ENCODE results near the gene ITGA1. TPM values are rescaled to one million over a fixed set of nuclear protein-coding genes. Genes with fewer than 3 reads are reported as not detected.

The ITGA1 gene
- total RNA-seq, 1 experiment from 2014 or later = 0.71 TPM

DNA sequence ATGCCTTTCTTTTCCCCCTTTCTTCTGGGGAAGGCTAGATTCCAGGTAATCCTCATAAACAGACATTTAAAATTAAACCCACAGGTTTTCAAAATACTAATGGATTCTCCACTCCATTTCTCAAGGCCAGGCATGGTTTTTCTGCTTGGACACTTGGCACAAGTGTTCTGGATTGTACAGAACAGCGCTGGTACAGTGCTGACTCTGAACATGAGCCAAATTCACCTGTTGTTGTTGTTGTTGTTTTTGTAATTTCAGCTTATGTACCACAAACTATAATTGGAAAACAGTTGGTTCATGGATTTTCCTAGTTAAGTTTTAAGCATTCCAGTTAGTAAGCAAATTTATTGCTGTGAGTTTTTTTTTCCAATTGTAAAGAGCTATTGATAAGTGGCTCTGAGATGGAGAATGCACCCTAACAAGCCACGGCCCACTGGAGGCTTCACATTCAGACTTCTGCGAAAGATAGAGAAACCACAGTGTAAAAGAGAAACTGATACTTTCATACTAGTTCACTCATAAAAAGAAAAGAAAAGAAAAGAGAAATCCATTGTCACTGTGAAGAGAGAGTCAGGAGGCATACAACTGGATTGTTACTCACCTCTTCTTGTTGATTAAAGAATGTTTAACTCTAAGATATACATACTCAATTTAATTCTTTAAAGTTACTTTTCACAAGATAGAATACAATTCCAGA, 16.2 kb upstream of the ITGA1 start:
- no peak for DNase-seq (ENCODE audit: low spot score)

DNA sequence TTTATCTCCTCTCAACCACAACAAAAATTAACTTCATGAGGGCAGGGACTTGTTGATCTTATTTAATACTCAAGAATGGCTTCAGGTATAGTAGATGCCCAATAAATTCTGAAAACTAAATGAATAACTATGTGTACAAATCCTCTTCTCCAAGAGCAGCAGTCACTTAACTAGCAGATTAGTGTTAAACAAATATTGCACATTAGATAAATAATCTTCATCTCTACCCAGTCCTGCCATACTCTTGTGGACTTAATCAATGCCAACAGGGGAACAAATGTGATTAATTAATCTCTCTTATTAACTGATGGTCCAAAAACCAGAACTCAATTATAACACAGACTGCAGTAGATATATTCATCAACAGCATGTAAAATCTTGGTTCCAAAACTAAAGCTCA, 15.0 kb upstream of the ITGA1 start:
- no peak for DNase-seq (ENCODE audit: low spot score)

DNA sequence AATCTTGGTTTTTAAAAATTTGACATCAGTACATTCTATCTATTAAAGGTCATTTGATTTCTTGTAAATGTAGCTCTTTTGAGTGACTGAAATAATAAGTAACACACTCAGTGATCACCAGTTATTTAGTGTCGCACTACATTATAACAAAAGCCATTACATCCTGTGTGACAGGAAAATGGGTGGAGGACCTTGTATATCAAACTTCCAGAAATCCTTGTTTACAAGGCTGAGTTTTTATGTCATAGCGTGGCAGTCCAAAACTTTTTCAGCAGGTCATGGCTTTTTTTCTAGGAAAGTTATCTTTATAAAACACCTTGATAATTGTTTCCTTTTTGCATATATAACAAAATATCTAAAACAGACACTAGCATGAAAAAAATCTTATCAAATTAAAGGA, 14.4 kb upstream of the ITGA1 start:
- no peak for DNase-seq (ENCODE audit: low spot score)

DNA sequence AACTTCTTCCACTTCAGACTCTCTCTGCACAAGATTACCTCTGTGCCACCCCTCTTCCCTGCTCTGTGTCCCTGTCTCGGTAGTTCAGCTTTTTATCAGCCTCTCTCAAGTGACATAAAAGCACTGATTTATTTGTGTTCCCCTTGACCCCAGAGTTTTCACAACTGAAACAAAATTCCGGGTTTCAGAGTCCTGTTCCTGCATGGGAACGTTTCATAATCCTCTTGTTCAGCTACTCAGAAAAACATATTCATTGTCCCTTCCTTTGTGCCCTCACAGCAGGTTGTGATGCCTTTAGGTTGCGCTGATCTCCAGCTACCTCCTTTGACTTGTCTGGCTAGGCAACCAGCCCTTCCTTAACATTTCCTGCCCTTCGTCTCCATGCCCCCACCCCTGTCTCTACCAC, 13.7 kb upstream of the ITGA1 start:
- no peak for DNase-seq (ENCODE audit: low spot score)

DNA sequence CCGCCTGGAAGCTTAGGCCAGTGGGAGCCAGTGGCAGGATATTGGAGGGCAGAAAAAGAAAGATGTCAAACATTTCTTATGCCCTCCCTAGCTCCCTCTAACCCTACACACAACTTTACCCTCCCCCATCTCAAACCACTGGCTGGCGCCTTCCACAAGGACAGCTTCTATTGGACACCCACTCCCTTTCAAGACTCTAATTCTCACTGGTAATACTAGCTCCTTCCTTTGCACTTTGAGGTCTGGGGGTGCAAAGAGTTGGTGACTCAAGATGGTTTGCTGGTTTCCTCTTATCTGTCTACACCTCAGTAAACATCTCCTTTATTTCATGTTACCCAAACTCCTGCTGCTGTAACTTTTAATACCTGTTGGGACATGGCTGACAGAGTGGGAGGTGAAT, 11.6 kb upstream of the ITGA1 start:
- DNase-seq (ENCODE audit: low spot score) = no peak

DNA sequence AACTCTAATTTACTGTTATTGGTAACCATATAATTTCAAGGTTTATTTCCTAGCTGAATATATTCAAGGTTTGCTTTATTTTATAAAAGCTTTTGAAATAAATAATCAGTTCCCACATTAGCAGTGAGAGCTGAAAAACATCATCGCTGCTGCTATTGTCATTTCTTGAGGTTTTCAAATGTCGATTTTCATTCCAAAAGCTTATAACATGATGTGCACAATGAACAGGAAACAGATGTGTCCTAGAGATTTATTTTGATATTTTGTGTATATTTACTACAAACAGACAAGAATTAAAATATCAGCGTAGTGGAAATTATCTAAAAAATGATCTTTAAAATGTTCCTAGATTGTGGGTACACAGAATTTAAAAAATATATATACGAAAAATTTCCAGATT, 10.5 kb upstream of the ITGA1 start:
- DNase-seq (ENCODE audit: low spot score) = no peak

DNA sequence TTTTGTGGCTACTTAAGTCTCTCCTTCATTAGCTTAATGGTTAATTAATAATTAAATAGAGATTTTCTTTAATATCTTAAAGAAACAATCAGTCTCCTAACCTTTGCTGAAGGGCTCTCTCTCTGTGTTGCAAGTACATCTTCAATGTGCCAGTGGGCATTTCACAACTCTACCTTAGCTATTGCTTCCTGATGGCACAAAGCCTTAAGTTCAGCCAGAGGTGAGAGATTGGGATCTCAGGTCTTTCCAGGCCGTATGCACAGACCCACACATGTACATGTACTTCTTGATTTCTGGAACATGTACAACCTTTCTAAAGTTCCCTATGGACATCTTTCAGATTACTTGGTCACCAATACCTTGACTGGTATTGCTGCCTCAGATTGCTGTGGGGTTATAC, 8.9 kb upstream of the ITGA1 start:
- DNase-seq (ENCODE audit: low spot score) = no peak

DNA sequence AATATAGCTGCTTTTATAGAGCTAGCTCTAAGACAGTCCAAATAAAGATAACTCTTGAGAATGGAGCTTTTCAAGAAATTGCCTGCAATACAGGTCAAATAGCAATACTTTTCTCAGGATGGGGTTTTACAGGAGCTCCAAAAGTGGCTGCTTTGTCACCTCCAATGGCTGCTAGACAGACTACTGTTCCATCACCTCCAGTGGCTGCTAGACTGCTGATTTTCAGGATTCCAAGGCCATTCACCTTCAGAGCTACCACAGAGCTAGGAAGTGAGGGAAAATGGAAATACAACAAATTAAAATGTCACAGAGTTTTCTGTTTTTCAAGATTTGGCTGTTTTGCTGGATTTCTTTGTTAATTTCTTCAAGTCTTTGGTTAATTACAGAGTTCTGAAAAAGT, 8.5 kb upstream of the ITGA1 start:
- no peak for DNase-seq (ENCODE audit: low spot score)

DNA sequence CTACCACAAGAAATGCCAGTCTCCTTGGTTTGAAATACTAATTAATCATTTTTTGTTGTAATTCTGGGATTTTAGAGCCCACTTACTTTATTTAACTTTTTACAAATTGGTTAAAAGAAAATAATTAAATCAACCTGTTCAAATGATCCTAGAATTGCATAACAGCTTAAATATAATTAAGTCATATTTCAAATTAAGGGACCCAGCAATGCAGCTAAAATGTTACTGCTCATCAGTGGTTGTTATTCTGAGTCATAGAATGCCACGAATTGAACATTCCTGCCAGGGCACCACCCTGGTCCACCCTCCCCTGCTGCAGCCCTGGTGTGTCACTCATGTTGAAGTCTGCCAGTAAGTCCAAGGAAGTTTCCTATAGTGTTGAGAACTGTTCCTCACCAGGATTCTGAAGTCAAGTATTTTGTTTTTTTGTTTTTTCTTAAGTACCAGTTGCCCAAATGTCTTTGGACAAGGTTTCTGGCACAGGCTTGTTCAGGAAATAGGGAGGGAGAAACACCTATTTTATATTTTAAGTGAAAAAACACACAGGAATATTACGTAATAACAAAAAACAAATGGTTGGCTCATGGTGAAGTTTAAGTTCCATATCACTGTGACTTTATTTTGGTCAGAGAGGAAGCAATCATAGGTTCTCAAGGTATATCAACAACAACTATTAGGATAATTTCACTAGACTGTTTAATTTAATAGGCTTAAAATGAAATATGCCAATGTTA, 4.3 kb upstream of the ITGA1 start:
- peak; percentile 46 for DNase-seq (ENCODE audit: low spot score)

DNA sequence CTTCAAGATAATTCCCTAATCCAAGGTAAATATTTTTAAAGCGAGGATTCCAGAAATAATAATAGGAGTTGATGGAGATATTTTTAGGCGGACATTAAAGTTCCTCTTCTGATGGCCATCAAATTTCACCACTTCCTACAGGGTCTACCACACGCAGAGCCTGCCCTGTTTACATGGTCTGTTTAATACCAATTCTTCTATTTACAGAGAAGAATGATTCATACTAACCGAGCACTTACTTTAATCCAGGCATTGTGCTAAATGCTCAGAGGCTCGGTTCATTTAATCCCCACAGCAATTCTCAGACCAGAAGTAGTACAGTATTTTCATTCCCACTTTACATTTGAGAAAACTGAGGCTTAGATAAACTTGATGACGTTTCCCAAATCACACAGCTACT, 3.0 kb upstream of the ITGA1 start:
- DNase-seq (ENCODE audit: low spot score) = no peak

DNA sequence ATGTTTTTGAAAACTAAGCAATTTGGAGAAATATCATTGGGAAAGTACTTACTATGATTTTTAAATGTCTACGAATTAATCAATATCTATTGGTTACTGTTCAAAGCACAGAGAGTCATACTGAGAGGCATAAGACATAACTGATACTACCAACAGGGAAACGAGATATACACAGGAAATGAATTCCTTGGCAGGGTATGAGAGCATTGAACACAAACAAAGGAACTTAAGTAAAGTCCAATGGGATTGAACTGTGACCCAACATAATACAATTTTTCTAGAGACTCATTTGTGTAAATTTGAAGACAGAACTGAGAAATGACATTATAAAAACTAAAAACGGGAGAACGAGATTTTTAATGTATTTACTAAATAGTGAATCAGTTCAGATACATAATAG, 1.3 kb upstream of the ITGA1 start:
- no peak for DNase-seq (ENCODE audit: low spot score)

DNA sequence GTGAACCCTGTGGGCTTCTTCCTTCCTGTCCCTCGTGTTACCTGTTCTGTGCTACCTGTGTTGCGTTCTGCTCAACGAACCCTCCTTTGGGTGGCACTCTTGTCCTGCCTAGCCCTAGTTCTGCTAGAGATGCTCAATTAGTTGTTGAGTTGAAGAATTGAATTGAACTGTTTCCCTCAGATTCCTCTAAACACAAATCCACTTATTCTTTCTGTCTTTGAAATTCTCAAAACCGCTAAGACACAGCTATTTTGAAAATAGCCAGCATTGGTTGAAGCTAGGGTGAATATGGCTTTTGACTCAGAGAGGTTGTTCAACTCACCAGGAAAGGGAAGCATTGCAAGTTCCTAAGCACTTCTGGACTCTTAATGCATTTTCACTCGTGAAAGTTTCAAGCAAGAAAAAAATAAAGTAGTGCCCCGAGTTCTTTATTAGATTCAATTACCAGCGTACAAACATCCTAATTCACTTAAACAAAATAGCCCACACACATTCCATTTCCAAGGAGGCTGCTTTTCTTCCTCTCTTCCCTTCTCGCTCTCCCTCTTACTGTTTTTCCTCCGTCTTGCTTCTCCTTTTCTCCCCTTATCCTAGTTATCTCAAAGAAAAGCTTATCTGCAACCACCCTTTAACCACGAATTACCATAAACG, 642 bp upstream of the ITGA1 start:
- no peak for DNase-seq (ENCODE audit: low spot score)

DNA sequence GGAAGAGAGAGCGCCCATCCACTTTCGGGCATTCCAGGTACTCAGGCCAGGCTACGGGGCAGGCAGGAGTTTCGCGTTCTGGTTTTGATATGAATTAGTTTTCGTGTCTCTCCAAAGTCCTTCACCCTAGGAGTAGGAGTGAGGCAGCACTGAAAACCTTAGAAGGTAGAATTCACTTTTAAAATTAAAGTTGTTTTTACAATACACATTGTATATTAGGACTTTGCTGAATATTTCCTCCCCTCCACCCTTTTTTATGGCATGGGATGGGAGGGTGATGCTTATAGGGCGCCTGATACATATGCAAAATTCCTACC, 747 bp downstream of the ITGA1 start:
- DNase-seq (ENCODE audit: low spot score) = no peak

DNA sequence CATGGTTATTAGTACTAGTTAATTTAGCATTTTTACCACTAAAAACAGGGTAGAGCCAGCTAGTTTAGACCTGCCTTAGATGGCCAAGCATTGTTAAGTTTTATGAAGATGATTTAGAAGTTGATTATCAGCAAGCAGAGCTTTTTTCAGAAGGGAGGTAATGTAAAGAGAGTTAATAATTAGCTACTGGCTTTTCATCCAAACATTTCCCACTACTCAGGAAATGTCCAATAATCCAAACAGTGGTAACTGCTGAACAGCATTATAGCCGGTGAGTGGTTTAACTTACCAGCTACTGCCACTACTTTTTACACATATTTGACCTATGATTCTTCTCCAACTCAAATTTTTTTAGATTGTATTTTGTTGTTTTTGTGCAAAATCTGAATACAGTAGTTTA, 1.7 kb downstream of the ITGA1 start:
- no peak for DNase-seq (ENCODE audit: low spot score)

DNA sequence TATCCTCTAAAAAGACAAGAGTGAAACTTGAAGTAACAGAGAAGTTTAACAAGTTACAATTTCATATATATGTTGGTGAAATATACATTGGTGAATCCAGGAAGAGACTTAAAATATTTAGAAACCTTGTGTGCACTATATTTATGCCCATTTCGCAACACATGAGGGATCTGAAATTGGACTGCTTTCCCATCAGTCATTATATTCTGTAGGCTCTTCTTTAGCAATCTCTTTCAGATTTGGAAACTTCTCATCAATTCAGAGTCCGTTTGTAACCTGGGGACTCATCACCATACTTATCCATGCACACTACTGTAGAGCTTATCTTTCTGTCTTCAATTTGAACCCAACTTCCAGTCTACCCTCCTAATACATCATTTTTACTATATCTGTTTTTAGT, 2.1 kb downstream of the ITGA1 start:
- DNase-seq (ENCODE audit: low spot score) = no peak

DNA sequence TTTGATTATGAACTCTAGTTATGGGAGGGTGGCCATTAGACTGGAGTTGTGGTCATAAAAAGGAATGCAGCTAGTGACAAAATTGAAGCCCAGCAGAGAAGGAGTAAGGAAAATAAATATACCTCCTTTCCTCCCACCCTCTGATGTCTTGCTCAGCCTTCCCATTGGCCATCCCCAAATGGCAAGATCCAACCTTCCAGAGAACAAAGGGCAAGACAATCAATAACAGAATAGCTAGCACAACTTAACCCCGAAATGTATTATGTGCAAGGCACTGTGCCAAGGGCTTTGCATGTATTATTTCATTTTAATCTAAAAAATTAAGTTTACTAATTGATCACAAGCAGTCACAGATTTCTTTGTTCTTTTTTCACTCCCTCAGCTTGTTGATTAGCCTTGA, 3.6 kb downstream of the ITGA1 start:
- DNase-seq (ENCODE audit: low spot score) = no peak

DNA sequence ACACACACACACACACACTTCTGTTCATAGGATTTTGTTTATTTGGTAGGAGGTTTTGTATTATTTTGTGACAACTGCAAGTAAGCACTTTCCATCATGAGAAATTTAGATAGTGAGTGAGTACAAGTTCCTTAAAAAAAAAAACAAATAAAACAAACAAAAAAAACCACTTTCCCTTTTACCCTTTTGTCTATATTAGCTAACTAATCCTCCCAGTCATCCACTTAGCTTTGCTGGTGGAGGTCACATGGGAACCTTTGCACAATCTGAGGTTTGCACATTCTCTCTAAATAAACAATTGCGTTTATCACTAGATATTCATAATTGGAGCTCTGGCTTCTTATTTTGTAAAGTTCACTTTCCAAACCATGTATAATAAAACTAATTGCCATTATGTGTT, 6.8 kb downstream of the ITGA1 start:
- no peak for DNase-seq (ENCODE audit: low spot score)

DNA sequence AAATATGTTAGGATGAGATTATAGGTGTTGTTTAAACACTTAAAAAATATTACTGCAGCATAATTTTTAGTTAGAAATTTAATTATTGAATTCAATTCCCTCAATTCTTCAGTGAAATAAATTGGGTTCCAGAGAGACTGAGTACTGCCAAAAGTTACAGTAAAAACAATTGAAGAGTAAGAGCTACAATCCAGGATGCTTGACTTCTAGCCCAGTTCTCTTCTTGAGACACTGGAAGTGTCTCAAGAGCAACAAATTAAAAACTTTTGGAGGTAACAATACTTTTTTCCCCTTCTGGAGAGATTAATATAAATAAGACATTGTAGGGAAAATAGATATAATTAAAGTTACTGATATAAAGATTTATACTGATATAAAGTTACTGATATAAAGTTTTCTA, 8.3 kb downstream of the ITGA1 start:
- no peak for DNase-seq (ENCODE audit: low spot score)

DNA sequence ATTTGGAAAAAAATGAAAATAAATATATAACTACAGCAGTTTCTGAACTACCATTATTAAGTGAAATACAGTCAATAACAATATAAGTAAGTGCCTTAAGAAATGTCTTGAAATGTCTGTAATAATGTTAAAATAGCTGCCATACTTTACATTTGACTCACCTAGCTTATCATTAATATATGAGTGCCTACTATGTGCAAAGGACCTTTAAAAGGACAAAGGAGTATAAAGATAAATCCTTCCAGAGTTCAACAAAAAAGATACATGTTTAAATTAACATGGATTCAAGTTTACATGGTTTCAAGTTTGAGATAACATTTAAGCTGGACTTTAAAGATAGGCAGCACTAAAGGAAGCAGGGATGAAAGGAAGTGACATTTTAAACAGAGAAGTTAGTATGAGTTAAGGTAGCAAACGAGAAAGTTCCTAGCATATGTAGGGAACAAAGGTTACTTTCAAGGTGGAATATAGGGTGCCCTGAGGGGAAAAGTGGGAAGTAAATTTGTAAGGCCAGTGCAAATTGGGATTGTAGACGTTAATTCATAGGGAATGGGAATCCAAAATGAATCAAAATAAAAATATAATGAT, 8.9 kb downstream of the ITGA1 start:
- no peak for DNase-seq (ENCODE audit: low spot score)

DNA sequence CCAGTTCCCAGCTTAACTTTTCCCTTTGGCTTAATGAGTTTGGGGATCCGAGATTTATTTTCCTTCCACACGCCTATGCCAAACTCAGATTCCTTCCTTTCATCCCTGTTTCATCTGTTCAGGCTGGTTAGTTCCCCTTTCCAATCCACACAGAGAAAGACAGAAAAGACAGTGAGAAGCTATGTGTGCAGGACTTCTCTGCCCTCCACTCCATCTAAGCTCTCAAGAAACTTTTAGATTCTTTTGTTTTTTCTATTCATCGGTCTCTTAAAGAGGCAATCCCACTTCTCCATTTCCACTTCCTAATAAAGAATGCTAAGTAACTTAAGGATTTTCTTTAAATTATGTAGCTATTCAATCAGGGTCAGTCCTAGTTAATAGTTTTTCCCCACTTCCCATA, 11.2 kb downstream of the ITGA1 start:
- DNase-seq (ENCODE audit: low spot score) = no peak

DNA sequence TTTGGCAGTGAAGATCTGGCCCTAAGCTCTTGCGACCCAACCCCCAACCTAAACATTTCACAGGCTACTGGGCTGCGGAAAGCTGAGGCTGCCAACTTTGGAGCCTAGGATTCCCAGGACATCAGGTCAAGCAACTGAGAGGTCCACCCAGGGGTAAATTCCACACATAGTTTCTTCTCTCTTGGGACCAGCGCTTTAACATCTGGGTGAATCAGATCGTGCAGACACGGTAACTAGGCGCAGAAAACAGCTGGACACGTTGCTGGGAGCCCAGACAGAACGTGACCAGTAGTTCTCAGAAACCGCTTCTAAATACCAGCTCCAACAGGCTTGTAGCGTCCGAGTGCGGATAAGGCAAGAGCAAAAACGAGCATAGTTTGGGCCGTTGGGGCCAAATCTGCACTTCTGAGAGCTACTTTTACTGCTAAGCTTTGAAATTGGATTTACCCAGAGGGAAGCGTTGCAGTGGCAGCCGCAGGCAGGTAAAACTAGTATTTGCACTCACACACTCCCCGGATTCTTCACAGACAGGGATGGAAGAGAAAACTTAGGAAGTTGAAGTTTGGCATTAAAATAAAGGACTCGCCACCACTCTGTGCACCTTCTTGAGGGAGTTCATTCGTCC, 11.8 kb downstream of the ITGA1 start:
- peak; percentile 35 for DNase-seq (ENCODE audit: low spot score)

DNA sequence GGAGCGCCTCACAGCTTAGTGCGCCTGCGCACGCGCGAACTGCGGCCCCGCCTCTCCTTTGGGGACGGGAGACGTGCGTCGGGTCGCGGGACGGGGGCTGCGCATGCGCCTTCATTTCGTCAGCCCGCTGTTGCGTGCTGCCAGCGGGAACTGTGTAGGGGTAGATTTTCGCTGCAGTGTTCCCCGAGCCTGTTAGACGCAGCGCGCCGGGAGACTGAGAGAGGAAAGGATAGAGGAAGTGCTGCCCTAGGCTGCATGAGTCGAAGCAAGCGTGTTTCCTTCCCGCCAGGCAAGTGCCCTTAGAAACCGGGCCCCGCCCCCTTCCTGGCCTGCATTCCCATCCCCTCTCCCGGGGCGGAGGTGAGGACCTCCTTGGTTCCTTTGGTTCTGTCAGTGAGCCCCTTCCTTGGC, 12.3 kb downstream of the ITGA1 start:
- peak; percentile 82 for DNase-seq (ENCODE audit: low spot score)
